WERI-Rb-1 (cell line): ENCODE data around the gene ADCYAP1.
A peak's percentile ranks its signal among the peaks of the same experiment; 100 is the strongest.

Source experiments
- DNase-seq: peaks from one replicate; pipeline ENCODE4 v3.0.0-alpha.2; 2020
- H3K27ac ChIP-seq: fragments of 250-450 bp; sonication (Bioruptor Pico); 2 replicates; pipeline ENCODE4 v1.5.1; 2020; ENCODE audit warnings: mild to moderate bottlenecking, moderate library complexity
- H3K27me3 ChIP-seq: fragments of 250-450 bp; sonication (Bioruptor Pico); 2 replicates; pipeline ENCODE4 v1.5.1; 2021; ENCODE audit warnings: mild to moderate bottlenecking, low read depth, moderate library complexity; ENCODE audit not compliant: insufficient read depth, severe bottlenecking
- H3K36me3 ChIP-seq: fragments of 250-450 bp; sonication (Bioruptor Pico); 2 replicates; pipeline ENCODE4 v1.5.1; 2020; ENCODE audit warnings: mild to moderate bottlenecking, moderate library complexity
- H3K4me3 ChIP-seq: 2 replicates; pipeline ENCODE4 v1.5.1; 2011; ENCODE audit warnings: low read depth, mild to moderate bottlenecking, control low read depth, low read length
- H3K9me3 ChIP-seq: fragments of 250-450 bp; sonication (Bioruptor Pico); 2 replicates; pipeline ENCODE4 v1.5.1; 2021; ENCODE audit warnings: mild to moderate bottlenecking, moderate library complexity; ENCODE audit not compliant: severe bottlenecking
- CTCF ChIP-seq: IDR thresholded peaks from 2 replicates; pipeline ENCODE4 v1.5.1; 2011; ENCODE audit warnings: low read depth, mild to moderate bottlenecking, control low read depth, inconsistent platforms, low read length

ADCYAP1 gene

GRCh38 chr18:902229-902628, 2.4 kb upstream of the ADCYAP1 start:
- Histone ChIP-seq H3K9me3 (no peaks in the 10 kb centered on the region), H3K4me3 (no peak overlapping the region), H3K27me3 (peaks cover 50% of the 10 kb centered on the region), H3K27ac (no peak overlapping the region), H3K36me3 (no peaks in the 10 kb centered on the region)
- DNase-seq: peak; percentile 25
- TF ChIP-seq CTCF: 0 out of 2 replicates have a peak, but pooled peaks have one; percentile 4

GRCh38 chr18:903701-904100, 970 bp upstream of the ADCYAP1 start:
- peaks cover 63% of the 10 kb centered on the region for H3K27me3 ChIP-seq

GRCh38 chr18:905307-905947, 756 bp downstream of the ADCYAP1 start:
- Histone ChIP-seq H3K27ac (no peak overlapping the region), H3K4me3 (peak overlapping the region; percentile 58), H3K9me3 (no peaks in the 10 kb centered on the region), H3K27me3 (peaks cover 67% of the 10 kb centered on the region), H3K36me3 (no peaks in the 10 kb centered on the region)
- no peak for TF ChIP-seq CTCF
- peak; percentile 32 for DNase-seq

More at GRCh38 chr18:903701-904100, 970 bp upstream of the ADCYAP1 start:
- no peaks in the 10 kb centered on the region for H3K9me3 ChIP-seq
- H3K36me3 ChIP-seq: no peaks in the 10 kb centered on the region
- peak; percentile 36 for DNase-seq
- no peak overlapping the region for H3K4me3 ChIP-seq
- H3K27ac ChIP-seq: no peak overlapping the region
- TF ChIP-seq CTCF: no peak

GRCh38 chr18:905948-906415, 1.3 kb downstream of the ADCYAP1 start:
- peaks cover 67% of the 10 kb centered on the region for H3K27me3 ChIP-seq
- no peak for TF ChIP-seq CTCF
- no peak for DNase-seq
- peak overlapping the region; percentile 58 for H3K4me3 ChIP-seq
- H3K27ac ChIP-seq: no peak overlapping the region
- H3K36me3 ChIP-seq: no peaks in the 10 kb centered on the region
- no peaks in the 10 kb centered on the region for H3K9me3 ChIP-seq

- peak; percentile 49 for DNase-seq
- no peak for TF ChIP-seq CTCF
- Histone ChIP-seq H3K36me3 (no peaks in the 10 kb centered on the region), H3K27me3 (peaks cover 67% of the 10 kb centered on the region), H3K27ac (no peak overlapping the region), H3K4me3 (peak overlapping the region; percentile 58), H3K9me3 (no peaks in the 10 kb centered on the region)
Observed at GRCh38 chr18:906416-907114, 1.9 kb downstream of the ADCYAP1 start.
